Measurements from ENCODE around the gene CYGB. TPM values are rescaled to one million over a fixed set of nuclear protein-coding genes. Genes with fewer than 3 reads are reported as not detected.
A peak's percentile ranks its signal among the peaks of the same experiment; 100 is the strongest.

Gene CYGB
- polyA plus RNA-seq, 3 donors: not detected

DNA sequence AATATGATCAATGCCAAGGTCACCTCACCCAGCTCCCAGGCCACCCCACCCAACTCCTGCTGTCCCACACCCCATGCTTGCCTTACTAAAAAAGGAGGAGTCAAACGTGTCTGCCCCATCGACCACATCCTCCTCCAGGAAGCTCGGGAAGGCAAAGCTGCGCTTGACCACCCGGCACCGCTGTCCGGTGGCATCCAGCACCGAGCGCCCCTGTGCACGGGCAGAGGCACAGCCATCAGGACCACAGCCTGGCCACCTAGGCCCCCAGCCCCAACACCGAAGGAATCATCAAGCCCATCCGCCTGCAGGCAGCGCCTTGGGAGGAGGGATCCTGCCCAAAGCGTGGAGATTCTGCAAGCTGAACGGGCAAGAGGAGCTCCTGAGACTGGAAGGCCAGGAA lies 59.9 kb downstream of the CYGB start:
- no peak for DNase-seq
- TF ChIP-seq, protein P1, sequence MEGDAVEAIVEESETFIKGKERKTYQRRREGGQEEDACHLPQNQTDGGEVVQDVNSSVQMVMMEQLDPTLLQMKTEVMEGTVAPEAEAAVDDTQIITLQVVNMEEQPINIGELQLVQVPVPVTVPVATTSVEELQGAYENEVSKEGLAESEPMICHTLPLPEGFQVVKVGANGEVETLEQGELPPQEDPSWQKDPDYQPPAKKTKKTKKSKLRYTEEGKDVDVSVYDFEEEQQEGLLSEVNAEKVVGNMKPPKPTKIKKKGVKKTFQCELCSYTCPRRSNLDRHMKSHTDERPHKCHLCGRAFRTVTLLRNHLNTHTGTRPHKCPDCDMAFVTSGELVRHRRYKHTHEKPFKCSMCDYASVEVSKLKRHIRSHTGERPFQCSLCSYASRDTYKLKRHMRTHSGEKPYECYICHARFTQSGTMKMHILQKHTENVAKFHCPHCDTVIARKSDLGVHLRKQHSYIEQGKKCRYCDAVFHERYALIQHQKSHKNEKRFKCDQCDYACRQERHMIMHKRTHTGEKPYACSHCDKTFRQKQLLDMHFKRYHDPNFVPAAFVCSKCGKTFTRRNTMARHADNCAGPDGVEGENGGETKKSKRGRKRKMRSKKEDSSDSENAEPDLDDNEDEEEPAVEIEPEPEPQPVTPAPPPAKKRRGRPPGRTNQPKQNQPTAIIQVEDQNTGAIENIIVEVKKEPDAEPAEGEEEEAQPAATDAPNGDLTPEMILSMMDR (IDR thresholded peaks at IDR 0.05): no peak
- Mint-ChIP-seq H3K9me3 (peaks cover 0 to 2% (median 0%) of the 10 kb centered on the region in 7 donors), H3K36me3 (peaks cover 77 to 91% of the 10 kb centered on the region in 2 donors), H3K27me3 (ENCODE audit: low read depth in 3 of 3) (peaks cover 0 to 5% (median 0%) of the 10 kb centered on the region in 3 donors), H3K4me1 (peaks cover 29% of the 10 kb centered on the region), H3K4me3 (no peak overlapping the region), H3K27ac (peak overlapping the region in 1 of 7 donors; percentile 14)
- Histone ChIP-seq H3K4me2 (replicated peaks; ENCODE audit: extremely low read depth, low read length, poor library complexity, severe bottlenecking) (no peak overlapping the region), H3K27me3 (ENCODE audit: control insufficient read depth in 2 of 2, insufficient read depth in 2 of 2, low read length in 2 of 2) (no peaks in the 10 kb centered on the region), H4K20me1 (ENCODE audit: insufficient read depth, low read length) (peaks cover 7% of the 10 kb centered on the region), H3K9ac (ENCODE audit: insufficient read depth, low read length, poor library complexity, severe bottlenecking) (no peak overlapping the region), H3K4me1 (ENCODE audit: control insufficient read depth in 1 of 2, insufficient read depth in 2 of 2, low read length in 2 of 2) (peaks cover 33 to 34% of the 10 kb centered on the region in 2 donors), H3K4me3 (replicated peaks in 1 of 3; ENCODE audit: low read depth in 2 of 3, low read length in 3 of 3) (no peak overlapping the region), H3K79me2 (ENCODE audit: insufficient read depth, low read length) (peaks cover 8% of the 10 kb centered on the region), H3K36me3 (replicated peaks in 1 of 2; ENCODE audit: control insufficient read depth in 1 of 2, insufficient read depth in 2 of 2, low read length in 2 of 2) (peaks cover 69 to 81% of the 10 kb centered on the region in 2 donors), H2AFZ (ENCODE audit: insufficient read depth, low read depth, low read length, poor library complexity, severe bottlenecking) (no peak overlapping the region), H3K9me3 (replicated peaks in 1 of 2; ENCODE audit: control insufficient read depth in 1 of 2, insufficient read depth in 1 of 2, low read length in 2 of 2) (no peaks in the 10 kb centered on the region), H3K27ac (ENCODE audit: low read depth in 1 of 2, low read length in 2 of 2) (no peak overlapping the region)
- 92% methylated on average over 12 of the region's 15 CpGs for WGBS (ENCODE audit: insufficient coverage)
- intact Hi-C loops (cut with micrococcal nuclease): no loop called here

Small RNAs within 50 kb of the gene (small RNA-seq; reads per million reads assigned to genes)
- not detected for gene SNORD1A (ENCODE audit: insufficient read length, low read depth)
- gene SNORD1B (ENCODE audit: insufficient read length, low read depth): 10,283 reads per million, percentile 100 among the genes with 10 or more reads in this experiment

Other genes with a start within 250 kb of the CYGB start
- gene QRICH2, start 229.4 kb downstream of the CYGB start, polyA plus RNA-seq: 1 to 10 TPM in 1 of 3 donors, under 1 TPM in 1, not detected in 1; 0.04 to 1.9 TPM
- gene PRPSAP1, start 183.8 kb downstream of the CYGB start, polyA plus RNA-seq: 10 to 100 TPM; 45.8 to 58.2 (median 51.2) TPM
- gene SPHK1, start 153.1 kb downstream of the CYGB start, polyA plus RNA-seq: 10 to 100 TPM; 12.9 to 33.9 (median 19.1) TPM
- gene UBE2O, start 84.6 kb downstream of the CYGB start, polyA plus RNA-seq: 10 to 100 TPM in 1 of 3 donors, 1 to 10 TPM in 2; 1.3 to 15.1 (median 4.5) TPM
- gene AANAT, start 70.1 kb downstream of the CYGB start, polyA plus RNA-seq: not detected
- 100 to 1,000 TPM in 1 of 3 donors, 10 to 100 TPM in 2; 36.9 to 124 (median 68.6) TPM for gene RHBDF2, start 36.3 kb downstream of the CYGB start, polyA plus RNA-seq
- not detected for gene PRCD, start 2.3 kb upstream of the CYGB start, polyA plus RNA-seq
- gene ST6GALNAC2, start 48.2 kb upstream of the CYGB start, polyA plus RNA-seq: 10 to 100 TPM in 2 of 3 donors, 1 to 10 TPM in 1; 8.3 to 11.8 (median 11.8) TPM
- gene ST6GALNAC1, start 106.0 kb upstream of the CYGB start, polyA plus RNA-seq: not detected
- under 1 TPM; 0.13 to 0.81 (median 0.30) TPM for gene MXRA7, start 173.3 kb upstream of the CYGB start, polyA plus RNA-seq
- 10 to 100 TPM; 24.6 to 75.0 (median 26.2) TPM for gene JMJD6, start 188.9 kb upstream of the CYGB start, polyA plus RNA-seq
- 10 to 100 TPM; 37.9 to 71.3 (median 56.5) TPM for gene METTL23, start 189.1 kb upstream of the CYGB start, polyA plus RNA-seq
- 100 to 1,000 TPM; 124 to 386 (median 125) TPM for gene SRSF2, start 199.6 kb upstream of the CYGB start, polyA plus RNA-seq
- gene MFSD11, start 200.4 kb upstream of the CYGB start, polyA plus RNA-seq: 10 to 100 TPM; 19.8 to 24.8 (median 23.8) TPM